NCI-H1930 (cell line): ENCODE data around the gene AGAP3.

Experiments used
- DNase-seq, 2 experiments: peaks; one replicate each; lab custom pipeline; 2025; lab: John Stamatoyannopoulos, UW

Gene AGAP3

GRCh38 chr7:151074817-151075661, 11.2 kb upstream of the AGAP3 start:
- no peak for DNase-seq

DNA sequence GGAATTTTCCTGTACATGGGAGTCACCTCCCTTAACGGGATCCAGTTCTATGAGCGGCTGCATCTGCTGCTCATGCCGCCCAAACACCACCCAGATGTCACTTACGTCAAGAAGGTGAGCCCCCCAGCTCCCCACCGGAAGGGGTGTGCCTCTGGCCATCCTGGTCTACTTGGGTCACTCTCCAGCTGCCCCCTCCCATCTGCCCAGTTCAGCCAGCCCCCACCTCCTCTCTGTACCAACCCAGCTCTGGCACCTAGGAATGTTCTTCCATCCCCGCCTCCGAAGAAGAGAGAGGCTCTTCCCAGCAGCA, 10.7 kb upstream of the AGAP3 start:
- DNase-seq = no peak

- DNase-seq = no peak
Measured at GRCh38 chr7:151075978-151076426, 10.3 kb upstream of the AGAP3 start.

DNA sequence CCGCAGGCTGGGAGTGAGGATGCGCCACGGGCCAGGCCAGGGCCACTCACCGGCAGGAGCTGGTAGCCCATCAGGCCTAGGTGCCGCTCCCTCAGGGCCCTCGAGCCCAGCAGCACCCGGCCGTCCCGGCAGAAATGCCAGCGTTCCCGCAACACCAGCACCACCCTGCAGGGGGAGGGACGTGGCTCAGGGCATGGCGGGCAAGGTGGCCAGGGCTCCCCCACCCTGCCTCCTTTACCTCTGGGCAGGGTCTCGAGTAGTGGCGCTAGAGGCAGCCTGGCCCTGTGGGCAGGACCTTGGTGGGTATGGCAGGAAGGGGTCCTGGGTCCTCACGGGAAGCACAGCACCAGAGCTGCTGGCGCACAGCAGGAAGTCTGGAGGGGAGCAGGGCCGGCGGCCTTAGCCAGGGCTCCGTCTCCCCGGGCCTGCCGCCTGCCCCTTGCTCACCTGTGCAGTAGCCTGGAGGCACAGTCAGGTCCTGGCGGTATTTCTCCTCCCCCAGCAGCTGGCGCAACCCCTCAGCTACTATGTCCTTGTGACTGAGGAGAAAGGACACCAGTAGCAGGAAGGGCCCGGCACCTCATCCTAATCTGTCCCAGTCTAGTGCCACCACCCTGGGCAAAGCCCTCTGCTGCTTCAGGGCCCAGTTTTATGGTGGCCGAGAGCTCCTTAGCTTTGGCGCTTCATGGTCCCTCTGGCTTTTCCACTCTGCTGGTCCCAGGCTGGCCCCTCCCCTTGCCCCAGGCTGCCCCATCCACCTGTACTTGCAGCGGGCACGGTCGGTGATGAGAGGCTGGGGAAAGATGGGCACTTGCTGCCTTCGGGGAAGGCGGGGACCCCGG, 9.2 kb upstream of the AGAP3 start:
- no peak for DNase-seq

DNA sequence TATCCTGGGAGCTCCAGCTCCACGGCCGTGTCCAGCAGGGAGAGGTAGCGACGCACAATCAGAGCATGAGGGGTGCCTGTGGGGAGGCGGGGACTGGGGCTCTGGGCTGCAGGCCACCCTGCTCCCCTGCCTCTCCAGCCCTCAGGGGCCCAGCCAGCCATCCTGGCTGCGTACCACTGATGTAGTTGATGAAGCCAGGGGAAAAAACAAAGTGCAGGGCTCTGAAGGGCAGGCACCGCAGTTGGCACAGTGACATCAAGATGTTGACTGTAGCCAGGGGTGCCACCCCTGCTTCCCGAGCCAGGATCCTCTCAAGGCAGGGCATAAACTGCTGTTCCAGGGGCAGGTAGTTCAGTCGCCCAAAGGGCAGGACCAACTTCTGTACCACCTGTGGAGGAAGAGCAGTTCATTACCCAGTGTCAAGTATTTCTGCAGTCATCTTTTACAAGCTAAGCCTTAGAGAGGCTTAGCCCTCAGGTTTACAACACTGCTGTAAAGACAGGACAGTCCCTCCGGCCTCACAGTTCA, 8.5 kb upstream of the AGAP3 start:
- no peak for DNase-seq

DNA sequence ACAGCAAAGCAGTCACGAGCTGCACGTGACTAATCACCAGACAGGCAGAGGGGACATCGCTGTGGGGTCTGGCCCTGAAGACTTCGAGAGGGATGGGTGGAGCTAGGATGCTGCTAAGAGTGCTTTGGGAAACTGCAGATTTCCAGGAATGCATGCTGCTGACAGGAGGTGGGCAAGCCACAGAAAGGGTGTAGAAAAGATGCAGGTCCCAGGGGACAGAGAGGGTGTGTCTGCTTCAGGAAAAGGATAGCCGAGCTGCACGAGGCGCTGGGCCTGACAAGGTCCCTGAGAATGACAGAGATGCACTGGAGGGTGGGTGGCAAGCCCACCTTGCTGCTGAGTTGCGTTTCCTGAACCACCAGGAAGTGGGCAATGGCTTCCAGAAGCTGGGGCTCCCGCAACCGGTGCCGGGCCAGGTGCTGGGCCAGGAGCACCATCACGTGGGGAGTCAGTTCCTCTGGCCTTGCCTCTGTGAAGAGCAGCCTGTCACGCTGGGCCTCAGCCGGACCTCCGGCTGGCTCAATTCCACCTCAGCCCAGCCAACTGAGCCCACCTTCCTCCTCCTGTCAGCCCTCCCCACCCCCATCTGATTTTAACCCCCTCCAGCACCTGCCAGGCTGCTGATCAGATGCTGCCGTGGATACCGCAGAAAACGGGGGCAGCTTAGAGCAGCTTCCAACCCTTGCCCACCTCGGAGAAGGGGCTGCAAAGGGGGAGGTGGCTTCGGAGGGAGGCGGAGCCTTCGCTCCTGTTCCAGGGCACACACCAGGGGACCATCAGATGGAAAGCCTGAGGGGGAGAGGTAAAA, 7.8 kb upstream of the AGAP3 start:
- DNase-seq = no peak

GRCh38 chr7:151079199-151079910, 6.9 kb upstream of the AGAP3 start:
- DNase-seq = no peak

DNA sequence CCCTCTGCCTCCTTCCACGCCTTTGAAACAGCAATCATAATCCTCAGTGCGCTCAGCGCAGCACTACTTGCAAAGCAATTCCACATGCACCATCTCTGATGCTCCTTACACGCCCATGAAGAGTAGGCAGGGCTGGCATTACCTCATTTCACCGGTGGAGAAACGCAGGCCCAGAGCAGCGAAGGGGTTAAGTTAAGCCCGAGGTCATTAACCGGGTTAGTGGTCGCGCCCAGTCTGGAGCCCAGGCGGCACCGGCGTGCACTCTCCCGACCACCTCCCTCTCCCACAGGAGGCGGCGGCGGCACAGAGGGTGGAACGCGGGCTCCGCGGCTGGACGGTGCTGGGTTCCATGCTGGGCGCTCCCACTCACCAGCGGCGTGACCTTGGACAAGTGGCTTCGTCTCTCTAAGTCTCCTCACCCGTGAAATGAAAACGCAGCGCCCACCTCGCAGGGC, 6.2 kb upstream of the AGAP3 start:
- DNase-seq = no peak

GRCh38 chr7:151080522-151081169, 5.6 kb upstream of the AGAP3 start, which contains the start of gene FASTK:
Gene FASTK, minus strand, starts transcription at chr7:151080809. Its CDS starts 43 bp downstream, at chr7:151080766.
- DNase-seq = peak; percentile 69 to 95

DNA sequence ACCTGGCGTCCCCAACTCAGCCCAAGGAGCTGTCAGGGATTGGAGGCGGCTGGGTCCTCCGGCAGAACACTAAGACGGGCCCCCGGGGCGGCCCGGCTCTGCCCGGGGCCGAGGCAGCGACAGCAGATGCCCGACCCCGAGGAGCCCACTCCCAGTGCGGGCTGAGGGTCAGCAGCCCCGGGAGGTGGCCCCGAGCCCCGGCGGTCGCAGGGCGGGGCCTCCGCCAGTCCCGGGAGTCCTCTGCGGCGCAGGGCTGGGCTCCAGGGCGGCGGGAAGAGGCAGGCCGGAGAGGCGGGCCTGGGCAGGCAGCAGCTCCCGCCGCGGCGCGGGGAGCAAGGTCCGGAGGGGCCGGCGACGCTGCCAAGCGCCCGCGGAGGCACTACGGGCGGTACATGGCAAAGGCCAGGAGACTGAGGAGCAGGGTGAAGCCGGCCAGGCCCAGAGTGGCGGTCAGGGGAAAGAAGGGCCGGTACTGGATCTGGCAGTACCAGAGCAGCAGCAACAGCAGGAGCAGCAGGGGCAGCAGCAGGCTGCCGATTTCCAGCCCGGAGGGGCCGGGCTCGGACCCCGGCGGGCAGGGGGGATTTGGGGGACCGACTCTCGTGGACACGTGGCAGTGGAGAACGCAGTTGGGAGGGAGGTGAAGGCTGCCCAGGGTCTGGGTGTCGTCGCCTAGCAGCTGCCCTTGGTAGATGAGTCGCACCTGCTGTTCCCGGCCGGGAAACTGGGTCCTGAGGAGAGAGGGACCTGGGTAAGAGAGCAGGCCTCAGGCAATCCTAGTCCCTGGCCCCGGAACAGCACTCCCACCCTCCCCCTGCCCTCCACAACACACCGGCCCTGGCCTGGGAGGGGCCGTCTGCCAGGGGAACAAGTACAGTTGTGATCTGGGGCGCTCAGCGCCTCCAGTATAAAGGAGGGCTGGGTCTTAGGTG, 4.8 kb upstream of the AGAP3 start:
- DNase-seq = no peak

GRCh38 chr7:151082141-151083070, 3.9 kb upstream of the AGAP3 start:
- no peak for DNase-seq

DNA sequence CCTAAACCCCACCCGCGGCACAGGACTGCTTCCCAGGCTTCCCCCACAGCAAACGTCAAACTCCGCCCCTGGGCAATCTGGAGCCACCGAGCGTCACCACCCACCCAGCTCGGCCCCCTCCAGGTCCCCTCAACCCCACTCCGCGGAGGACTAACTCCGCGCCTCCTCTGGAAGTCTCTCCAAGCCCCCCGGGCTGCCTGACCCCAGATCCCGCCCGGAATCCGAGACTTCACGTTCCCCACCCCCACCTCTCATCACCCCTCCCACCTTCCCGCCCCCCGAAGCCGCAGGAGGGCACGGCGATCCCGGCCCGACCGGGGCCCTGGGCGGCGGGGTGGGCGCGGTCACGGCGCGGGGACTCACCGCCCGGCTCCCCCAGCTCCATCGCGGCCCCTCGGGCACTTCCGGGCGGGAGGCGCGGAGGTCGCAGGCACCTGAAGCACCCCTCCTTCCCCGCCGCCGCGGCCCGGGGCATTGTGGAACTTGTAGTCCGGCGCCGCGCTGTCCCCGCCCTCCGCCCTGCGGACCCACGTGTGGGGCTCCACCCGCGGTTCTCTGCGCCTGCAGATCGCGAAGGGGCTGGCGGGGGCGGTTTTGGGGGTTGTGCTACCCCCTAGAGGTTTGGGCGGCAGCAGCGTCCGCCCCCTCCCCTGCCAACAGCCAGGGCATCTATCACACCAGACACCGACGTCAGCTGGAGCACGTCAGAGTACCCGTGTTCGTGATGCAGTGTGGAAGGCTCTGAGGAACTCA, 3.0 kb upstream of the AGAP3 start, which contains the start of gene TMUB1:
TMUB1 (minus strand) TSS at position 423 of the 753 bp plus-strand sequence. CDS start 930 bp downstream, outside the sequence.
- DNase-seq = peak; percentile 51 to 79

- DNase-seq = no peak
Measured at GRCh38 chr7:151083824-151084160, 2.5 kb upstream of the AGAP3 start.

DNA sequence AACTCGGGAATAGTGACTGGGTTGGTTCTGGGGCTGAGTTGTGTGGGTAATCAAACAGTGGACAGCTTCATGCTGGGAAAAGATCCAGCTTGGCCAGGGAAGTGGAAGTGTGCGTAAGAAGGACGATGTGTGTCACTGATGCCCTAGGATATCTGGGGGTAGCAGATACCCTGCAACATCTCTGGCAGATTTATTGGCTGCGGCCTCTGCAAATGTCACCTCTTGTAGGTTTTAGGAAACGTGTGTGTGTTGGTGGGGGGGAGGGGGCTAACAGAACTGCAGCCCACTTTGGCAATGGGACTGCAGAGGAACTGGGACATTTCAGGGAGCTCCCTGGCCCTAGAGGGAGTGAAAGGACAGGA, 965 bp upstream of the AGAP3 start:
- DNase-seq = no peak

- DNase-seq = no peak
Measured at GRCh38 chr7:151086802-151087244, 548 bp downstream of the AGAP3 start.

GRCh38 chr7:151087245-151088018, 1.2 kb downstream of the AGAP3 start:
- peak in 1 of 2 experiments; percentile 66 for DNase-seq
